Trophoblast cell (in vitro differentiated cells and primary cell): Measurements from ENCODE around the gene CHCHD6.
A peak's percentile ranks its signal among the peaks of the same experiment; 100 is the strongest.

ENCODE experiments used
- DNase-seq, 2 donors: peaks; one replicate each; pipeline ENCODE4 v3.0.0-alpha.2; 2016
- H2AFZ ChIP-seq: 2 replicates; pipeline ENCODE4 v1.6.1; 2013; ENCODE audit warnings: low read length, moderate library complexity, mild to moderate bottlenecking; ENCODE audit not compliant: insufficient read depth, poor library complexity
- H2AK5ac ChIP-seq: 2 replicates; pipeline ENCODE4 v1.6.1; 2013; ENCODE audit warnings: mild to moderate bottlenecking, low read length
- H2BK120ac ChIP-seq: 2 replicates; pipeline ENCODE4 v1.6.1; 2013; ENCODE audit warnings: low read length, mild to moderate bottlenecking, moderate library complexity; ENCODE audit not compliant: insufficient read depth, poor library complexity
- H2BK12ac ChIP-seq: 2 replicates; pipeline ENCODE4 v1.6.1; 2013; ENCODE audit warnings: mild to moderate bottlenecking, low read length, moderate library complexity
- H2BK5ac ChIP-seq: 2 replicates; pipeline ENCODE4 v1.6.1; 2013; ENCODE audit warnings: low read length, low read depth, moderate library complexity, mild to moderate bottlenecking; ENCODE audit not compliant: poor library complexity
- H3K14ac ChIP-seq: 2 replicates; pipeline ENCODE4 v1.6.1; 2013; ENCODE audit warnings: mild to moderate bottlenecking, low read length
- H3K18ac ChIP-seq: 2 replicates; pipeline ENCODE4 v1.6.1; 2013; ENCODE audit warnings: mild to moderate bottlenecking, low read length
- H3K23ac ChIP-seq: 2 replicates; pipeline ENCODE4 v1.6.1; 2013; ENCODE audit warnings: low read length
- H3K27ac ChIP-seq: 2 replicates; pipeline ENCODE4 v1.5.1; 2013; ENCODE audit warnings: low read depth, mild to moderate bottlenecking, inconsistent platforms, low read length, moderate library complexity
- H3K27me3 ChIP-seq: 2 replicates; pipeline ENCODE4 v1.6.1; 2013; ENCODE audit warnings: inconsistent platforms, mild to moderate bottlenecking, low read length, moderate library complexity; ENCODE audit not compliant: insufficient read depth
- H3K36me3 ChIP-seq, 2 experiments: 1 replicate in 1 of 2; 2 replicates in 1 of 2; pipeline ENCODE4 v1.6.1; 2013; ENCODE audit warnings: low read length in 2 of 2, mild to moderate bottlenecking in 2 of 2, moderate library complexity in 1 of 2; ENCODE audit not compliant: insufficient read depth in 2 of 2, control insufficient read depth in 1 of 2
- H3K4ac ChIP-seq: 2 replicates; pipeline ENCODE4 v1.6.1; 2013; ENCODE audit warnings: low read depth, mild to moderate bottlenecking, low read length, moderate library complexity
- H3K4me1 ChIP-seq, 2 experiments: 1 replicate in 1 of 2; 2 replicates in 1 of 2; pipeline ENCODE4 v1.6.1; 2013; ENCODE audit warnings: low read length in 2 of 2, mild to moderate bottlenecking in 2 of 2, moderate library complexity in 1 of 2; ENCODE audit not compliant: insufficient read depth in 2 of 2, control insufficient read depth in 1 of 2
- H3K4me2 ChIP-seq: 2 replicates; pipeline ENCODE4 v1.6.1; 2013; ENCODE audit warnings: inconsistent platforms, mild to moderate bottlenecking, low read length, moderate library complexity
- H3K4me3 ChIP-seq: 2 replicates; pipeline ENCODE4 v1.5.1; 2013; ENCODE audit warnings: mild to moderate bottlenecking, low read depth, low read length, inconsistent platforms
- H3K79me1 ChIP-seq: one replicate; pipeline ENCODE4 v1.6.1; 2013; ENCODE audit warnings: low read length
- H3K79me2 ChIP-seq: 2 replicates; pipeline ENCODE4 v1.6.1; 2013; ENCODE audit warnings: low read length, mild to moderate bottlenecking; ENCODE audit not compliant: control insufficient read depth, insufficient read depth, poor library complexity
- H3K9ac ChIP-seq: 2 replicates; pipeline ENCODE4 v1.6.1; 2013; ENCODE audit warnings: mild to moderate bottlenecking, low read length
- H3K9me3 ChIP-seq: 2 replicates; pipeline ENCODE4 v1.6.1; 2013; ENCODE audit warnings: low read depth, mild to moderate bottlenecking, control low read depth, inconsistent platforms, low read length; ENCODE audit not compliant: insufficient read depth
- H4K12ac ChIP-seq: 2 replicates; pipeline ENCODE4 v1.6.1; 2013; ENCODE audit warnings: low read depth, mild to moderate bottlenecking, low read length, moderate library complexity
- H4K8ac ChIP-seq: 2 replicates; pipeline ENCODE4 v1.6.1; 2013; ENCODE audit warnings: low read depth, mild to moderate bottlenecking, low read length, moderate library complexity
- H4K91ac ChIP-seq: one replicate; pipeline ENCODE4 v1.6.1; 2013; ENCODE audit warnings: low read depth, mild to moderate bottlenecking, low read length, moderate library complexity
- WGBS: extraction: QIAGEN DNeasy Blood & Tissue Kit; methylation state at CpG from one replicate; pipeline ENCODE4 v1.1.7; 2013; ENCODE audit warnings: missing lambda C conversion rate; ENCODE audit not compliant: insufficient read length, insufficient coverage; ENCODE audit errors: extremely low coverage; 5-methylcytosine and 5-hydroxymethylcytosine counted together

The CHCHD6 gene

DNA sequence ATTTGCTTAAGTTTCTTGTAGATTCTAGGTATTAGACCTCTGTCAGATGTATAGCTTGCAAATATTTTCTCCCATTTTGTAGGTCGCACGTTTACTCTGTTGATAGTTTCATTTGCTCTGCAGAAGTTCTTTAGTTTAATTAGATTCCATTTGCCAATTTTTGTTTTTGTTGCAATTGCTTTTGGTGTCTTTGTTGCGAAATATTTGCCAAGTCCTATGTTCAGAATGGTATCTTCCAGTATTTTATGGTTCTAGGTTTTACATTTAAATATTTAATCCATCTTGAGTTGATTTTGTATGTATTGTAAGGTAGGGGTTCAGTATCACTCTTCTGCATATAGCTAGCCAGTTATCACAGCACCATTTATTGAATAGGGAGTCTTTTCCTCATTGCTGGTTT is 64.9 kb downstream of the CHCHD6 start:
- H3K18ac ChIP-seq: no peak overlapping the region
- no CpG with 5 or more reads among the region's 3 CpGs for WGBS
- H3K79me1 ChIP-seq: no peaks in the 10 kb centered on the region
- H2BK12ac ChIP-seq: no peak overlapping the region
- no peak overlapping the region for H2BK5ac ChIP-seq
- H3K27ac ChIP-seq: no peak overlapping the region
- H3K4me2 ChIP-seq: no peak overlapping the region
- no peak overlapping the region for H4K8ac ChIP-seq
- no peaks in the 10 kb centered on the region for H3K4me1 ChIP-seq
- DNase-seq: no peak
- no peak overlapping the region for H3K9ac ChIP-seq
- no peaks in the 10 kb centered on the region for H3K27me3 ChIP-seq
- H3K9me3 ChIP-seq: no peaks in the 10 kb centered on the region
- no peak overlapping the region for H3K14ac ChIP-seq
- H3K4me3 ChIP-seq: no peak overlapping the region
- no peak overlapping the region for H3K23ac ChIP-seq
- H2AFZ ChIP-seq: no peak overlapping the region
- H3K79me2 ChIP-seq: no peaks in the 10 kb centered on the region
- no peaks in the 10 kb centered on the region for H3K36me3 ChIP-seq
- H2AK5ac ChIP-seq: no peak overlapping the region
- no peak overlapping the region for H3K4ac ChIP-seq
- no peak overlapping the region for H4K12ac ChIP-seq
- H2BK120ac ChIP-seq: no peak overlapping the region
- no peak overlapping the region for H4K91ac ChIP-seq

DNA sequence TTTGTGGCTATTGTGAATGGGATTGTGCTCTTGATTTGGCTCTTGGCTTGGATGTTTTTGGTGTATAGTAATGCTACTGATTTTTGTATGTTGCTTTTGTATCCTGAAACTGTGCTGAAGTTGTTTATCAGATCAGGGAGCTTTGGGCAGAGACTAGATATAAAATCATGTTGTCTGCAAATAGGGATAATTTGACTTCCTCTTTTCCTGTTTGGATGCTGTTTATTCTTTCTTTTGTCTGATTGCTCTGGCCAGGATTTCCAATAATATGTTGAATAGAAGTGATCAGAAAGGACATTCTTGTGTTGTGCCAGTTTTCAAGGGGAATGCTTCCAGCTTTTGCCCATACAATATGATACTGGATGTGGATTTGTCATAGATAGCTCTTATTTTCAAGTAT is 66.1 kb downstream of the CHCHD6 start:
- Histone ChIP-seq H4K91ac (no peak overlapping the region), H3K27me3 (no peaks in the 10 kb centered on the region), H2AFZ (no peak overlapping the region), H3K4me3 (no peak overlapping the region), H3K4me2 (no peak overlapping the region), H3K18ac (no peak overlapping the region), H3K14ac (no peak overlapping the region), H2BK120ac (no peak overlapping the region), H3K27ac (no peak overlapping the region), H2BK5ac (no peak overlapping the region), H3K23ac (no peak overlapping the region), H3K9me3 (peaks cover 2% of the 10 kb centered on the region), H3K79me2 (no peaks in the 10 kb centered on the region), H3K36me3 (no peaks in the 10 kb centered on the region), H3K79me1 (no peaks in the 10 kb centered on the region), H3K4ac (no peak overlapping the region), H3K4me1 (no peaks in the 10 kb centered on the region), H4K8ac (no peak overlapping the region), H3K9ac (no peak overlapping the region), H2BK12ac (no peak overlapping the region), H2AK5ac (no peak overlapping the region), H4K12ac (no peak overlapping the region)
- DNase-seq: no peak

DNA sequence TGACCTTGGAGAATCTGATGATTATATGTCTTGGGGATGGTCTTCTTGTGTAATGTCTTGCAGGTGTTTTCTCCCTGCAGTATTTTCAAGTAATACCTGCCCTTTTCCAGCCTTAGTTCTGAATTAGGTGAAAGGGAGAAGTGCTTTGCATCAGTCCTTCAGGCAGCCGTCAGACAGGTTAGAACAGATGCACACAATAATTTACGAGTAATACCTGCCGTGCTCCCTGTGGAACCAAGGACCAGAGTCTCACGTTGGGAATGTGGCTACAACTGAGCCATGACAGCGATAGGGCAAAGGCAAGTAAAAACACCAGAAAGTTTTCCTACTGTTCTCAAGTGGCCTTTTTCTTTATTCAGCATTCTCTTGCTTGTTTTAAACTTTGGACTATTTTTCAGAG is 69.1 kb downstream of the CHCHD6 start:
- Histone ChIP-seq H3K36me3 (no peaks in the 10 kb centered on the region), H4K91ac (no peak overlapping the region), H3K79me1 (no peaks in the 10 kb centered on the region), H4K8ac (no peak overlapping the region), H3K4me1 (no peaks in the 10 kb centered on the region), H3K79me2 (no peaks in the 10 kb centered on the region), H3K9ac (no peak overlapping the region), H2BK12ac (no peak overlapping the region), H3K23ac (no peak overlapping the region), H3K4me2 (no peak overlapping the region), H2AFZ (no peak overlapping the region), H2BK120ac (no peak overlapping the region), H4K12ac (no peak overlapping the region), H3K4me3 (no peak overlapping the region), H3K18ac (no peak overlapping the region), H3K27me3 (no peaks in the 10 kb centered on the region), H3K27ac (no peak overlapping the region), H2AK5ac (no peak overlapping the region), H3K9me3 (peaks cover 2% of the 10 kb centered on the region), H2BK5ac (no peak overlapping the region), H3K4ac (no peak overlapping the region), H3K14ac (no peak overlapping the region)
- DNase-seq: peak; percentile 36 to 64
- no CpG with 5 or more reads among the region's 5 CpGs for WGBS

- Histone ChIP-seq H3K4me3 (no peak overlapping the region), H3K4me1 (no peaks in the 10 kb centered on the region), H3K18ac (no peak overlapping the region), H3K14ac (no peak overlapping the region), H2AK5ac (no peak overlapping the region), H3K23ac (no peak overlapping the region), H3K9ac (no peak overlapping the region), H4K8ac (no peak overlapping the region), H3K9me3 (peaks cover 2% of the 10 kb centered on the region), H4K12ac (no peak overlapping the region), H3K27ac (no peak overlapping the region), H3K36me3 (no peaks in the 10 kb centered on the region), H3K79me1 (no peaks in the 10 kb centered on the region), H3K4ac (no peak overlapping the region), H3K4me2 (no peak overlapping the region), H2BK5ac (no peak overlapping the region), H3K79me2 (no peaks in the 10 kb centered on the region), H2BK12ac (no peak overlapping the region), H3K27me3 (no peaks in the 10 kb centered on the region), H4K91ac (no peak overlapping the region), H2AFZ (no peak overlapping the region), H2BK120ac (no peak overlapping the region)
- DNase-seq: no peak
- WGBS: no CpG with 5 or more reads among the region's 1 CpG
Observed at GRCh38 chr3:126773783-126774182, 69.7 kb downstream of the CHCHD6 start.

DNA sequence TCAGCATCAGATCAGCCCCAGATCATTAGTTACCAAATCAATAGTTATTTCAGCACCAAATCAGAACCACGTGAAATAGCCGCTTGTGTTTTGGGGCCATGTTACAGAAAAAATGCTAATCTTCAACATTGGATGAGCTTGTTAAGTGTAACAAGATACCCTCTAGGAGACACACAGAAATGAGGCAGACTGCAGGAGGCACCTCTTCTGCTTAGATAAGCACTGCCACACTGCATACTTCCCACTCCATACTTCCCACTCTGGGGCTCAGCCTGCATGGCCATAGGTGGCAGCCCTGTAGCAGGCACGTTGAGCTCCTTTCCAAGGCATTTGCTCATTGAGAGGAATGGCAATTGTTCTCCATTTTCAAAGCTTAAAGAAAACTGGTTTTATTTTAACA is 73.3 kb downstream of the CHCHD6 start:
- H3K4me3 ChIP-seq: no peak overlapping the region
- H3K79me2 ChIP-seq: no peaks in the 10 kb centered on the region
- peaks cover 2% of the 10 kb centered on the region for H3K9me3 ChIP-seq
- no peak overlapping the region for H3K18ac ChIP-seq
- no peaks in the 10 kb centered on the region for H3K27me3 ChIP-seq
- H3K4me1 ChIP-seq: no peaks in the 10 kb centered on the region
- H3K79me1 ChIP-seq: no peaks in the 10 kb centered on the region
- no peak overlapping the region for H2BK12ac ChIP-seq
- no CpG with 5 or more reads among the region's 3 CpGs for WGBS
- no peak overlapping the region for H2BK120ac ChIP-seq
- no peak overlapping the region for H3K23ac ChIP-seq
- H3K36me3 ChIP-seq: no peaks in the 10 kb centered on the region
- no peak overlapping the region for H4K91ac ChIP-seq
- no peak for DNase-seq
- no peak overlapping the region for H3K4ac ChIP-seq
- H4K8ac ChIP-seq: no peak overlapping the region
- H3K4me2 ChIP-seq: no peak overlapping the region
- H4K12ac ChIP-seq: no peak overlapping the region
- no peak overlapping the region for H3K9ac ChIP-seq
- H3K14ac ChIP-seq: no peak overlapping the region
- no peak overlapping the region for H2AK5ac ChIP-seq
- H2AFZ ChIP-seq: no peak overlapping the region
- H3K27ac ChIP-seq: no peak overlapping the region
- no peak overlapping the region for H2BK5ac ChIP-seq
